Measurements from ENCODE around the gene PRSS57. TPM values are rescaled to one million over a fixed set of nuclear protein-coding genes. Genes with fewer than 3 reads are reported as not detected.

Gene PRSS57
- total and polyA plus RNA-seq, 2 of the 13 experiments (the other 11 are each of a cell fraction or from before 2014, with no cell fraction given) = 0.12 TPM; not detected in 1

DNA sequence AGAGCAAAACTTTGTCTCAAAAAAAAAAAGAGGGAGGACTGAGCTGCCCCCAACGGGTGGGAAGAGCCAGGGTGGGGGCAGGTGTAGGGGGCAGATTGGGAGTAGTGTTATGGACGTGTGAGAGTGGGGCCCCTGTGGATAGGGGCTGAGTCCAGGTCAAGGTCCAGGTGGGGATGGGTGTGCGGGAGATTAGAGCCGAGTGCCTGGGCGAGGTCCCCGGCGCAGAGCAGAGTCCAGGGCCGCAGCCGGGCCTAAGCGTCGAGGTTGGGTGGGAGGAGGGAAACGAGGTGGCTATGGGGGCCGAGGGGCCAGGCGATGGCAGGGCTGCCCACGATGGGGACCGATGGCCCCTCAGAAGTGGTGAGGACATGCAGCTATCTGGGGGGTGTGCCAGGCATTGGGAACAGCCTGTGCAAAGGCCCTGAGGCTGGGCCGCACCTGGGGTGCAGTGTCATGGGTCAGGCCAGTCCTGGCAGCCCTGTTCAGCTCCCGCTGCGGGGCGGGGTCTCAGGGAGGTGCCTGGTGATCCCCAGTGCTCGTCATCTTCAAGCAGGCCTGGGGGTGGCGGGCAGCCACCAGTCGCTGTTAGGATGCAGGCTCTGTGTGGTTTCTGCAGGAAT lies 43.4 kb upstream of the PRSS57 start (continued):
- TF ChIP-seq, protein P1, sequence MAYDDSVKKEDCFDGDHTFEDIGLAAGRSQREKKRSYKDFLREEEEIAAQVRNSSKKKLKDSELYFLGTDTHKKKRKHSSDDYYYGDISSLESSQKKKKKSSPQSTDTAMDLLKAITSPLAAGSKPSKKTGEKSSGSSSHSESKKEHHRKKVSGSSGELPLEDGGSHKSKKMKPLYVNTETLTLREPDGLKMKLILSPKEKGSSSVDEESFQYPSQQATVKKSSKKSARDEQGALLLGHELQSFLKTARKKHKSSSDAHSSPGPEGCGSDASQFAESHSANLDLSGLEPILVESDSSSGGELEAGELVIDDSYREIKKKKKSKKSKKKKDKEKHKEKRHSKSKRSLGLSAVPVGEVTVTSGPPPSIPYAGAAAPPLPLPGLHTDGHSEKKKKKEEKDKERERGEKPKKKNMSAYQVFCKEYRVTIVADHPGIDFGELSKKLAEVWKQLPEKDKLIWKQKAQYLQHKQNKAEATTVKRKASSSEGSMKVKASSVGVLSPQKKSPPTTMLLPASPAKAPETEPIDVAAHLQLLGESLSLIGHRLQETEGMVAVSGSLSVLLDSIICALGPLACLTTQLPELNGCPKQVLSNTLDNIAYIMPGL (CRISPR knock-in tag; IDR thresholded peaks at IDR 0.05; ENCODE audit: borderline replicate concordance in 1 of 2, low read depth in 1 of 2) = peak in 1 of 2 experiments; percentile 71; a peak in 2 of 4 replicates
- TF ChIP-seq SKI (IDR thresholded peaks at IDR 0.05; ENCODE audit: partially characterized antibody) (peak; percentile 70), HNRNPH1 (optimal IDR thresholded peaks at IDR 0.05; ENCODE audit: low read depth, low read length) (no peak), GZF1 (CRISPR knock-in tag; IDR thresholded peaks at IDR 0.05) (no peak), FOXK1 (CRISPR knock-in tag; IDR thresholded peaks at IDR 0.05; ENCODE audit: borderline replicate concordance, low read depth) (peak; percentile 76; the same call in 1 of the 2 replicates), SAP130 (CRISPR knock-in tag; IDR thresholded peaks at IDR 0.05; ENCODE audit: low read depth) (peak; percentile 76), U2AF1 (optimal IDR thresholded peaks at IDR 0.05; ENCODE audit: low read depth, low read length) (peak; percentile 53), WIZ (CRISPR knock-in tag; IDR thresholded peaks at IDR 0.05) (peak; percentile 49; the same call in 1 of the 2 replicates), SP1 (IDR thresholded peaks at IDR 0.05) (no peak), SP1 (CRISPR knock-in tag; IDR thresholded peaks at IDR 0.05) (peak; percentile 74), FOXA3 (CRISPR knock-in tag; IDR thresholded peaks at IDR 0.05) (peak; percentile 81), PHF8 (CRISPR knock-in tag; IDR thresholded peaks at IDR 0.05) (peak; percentile 51; the same call in 1 of the 2 replicates), NR2F2 (IDR thresholded peaks at IDR 0.05; ENCODE audit: borderline replicate concordance, low read depth) (peak; percentile 82), EP300 (IDR thresholded peaks at IDR 0.05; ENCODE audit: low read depth in 2 of 2, low read length in 2 of 2) (peak; percentile 84 to 91; a peak in 3 of 4 replicates), EP300 (CRISPR knock-in tag; IDR thresholded peaks at IDR 0.05; ENCODE audit: borderline replicate concordance) (peak; percentile 91), ZNF777 (CRISPR knock-in tag; IDR thresholded peaks at IDR 0.05) (peak; percentile 33; the same call in 1 of the 2 replicates), ZNF264 (CRISPR knock-in tag; IDR thresholded peaks at IDR 0.05) (peak; percentile 95), TCF7L2 (IDR thresholded peaks at IDR 0.05; ENCODE audit: low read depth, low read length) (no peak), CBFB (CRISPR knock-in tag; IDR thresholded peaks at IDR 0.05) (peak; percentile 72), RBM39 (IDR thresholded peaks at IDR 0.05; ENCODE audit: low read depth, low read length, poor library complexity, severe bottlenecking) (no peak), ZSCAN25 (CRISPR knock-in tag; IDR thresholded peaks at IDR 0.05) (peak; percentile 95), KLF12 (CRISPR knock-in tag; IDR thresholded peaks at IDR 0.05; ENCODE audit: borderline replicate concordance) (peak; percentile 89; the same call in 1 of the 2 replicates), MEF2D (CRISPR knock-in tag; IDR thresholded peaks at IDR 0.05) (peak; percentile 80; the same call in 1 of the 2 replicates), ZNF234 (CRISPR knock-in tag; conservative IDR thresholded peaks at IDR 0.05) (0 out of 2 replicates have a peak, but pooled peaks have one; percentile 55), POGZ (CRISPR knock-in tag; IDR thresholded peaks at IDR 0.05) (peak; percentile 71; the same call in 1 of the 2 replicates), CEBPG (CRISPR knock-in tag; IDR thresholded peaks at IDR 0.05) (0 out of 2 replicates have a peak, but pooled peaks have one; percentile 6)
- TF ChIP-seq, protein P2, sequence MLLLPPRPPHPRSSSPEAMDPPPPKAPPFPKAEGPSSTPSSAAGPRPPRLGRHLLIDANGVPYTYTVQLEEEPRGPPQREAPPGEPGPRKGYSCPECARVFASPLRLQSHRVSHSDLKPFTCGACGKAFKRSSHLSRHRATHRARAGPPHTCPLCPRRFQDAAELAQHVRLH (CRISPR knock-in tag; IDR thresholded peaks at IDR 0.05; ENCODE audit: borderline replicate concordance, low read depth) = peak; percentile 67; the same call in 1 of the 2 replicates
- TF ChIP-seq, protein P3, sequence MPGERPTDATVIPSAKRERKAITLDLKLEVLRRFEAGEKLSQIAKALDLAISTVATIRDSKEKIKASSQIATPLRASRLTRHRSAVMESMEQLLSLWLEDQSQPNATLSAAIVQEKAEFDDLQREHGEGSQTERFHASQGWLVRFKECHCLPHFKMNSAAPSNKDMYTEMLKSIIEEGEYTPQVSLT (CRISPR knock-in tag; IDR thresholded peaks at IDR 0.05; ENCODE audit: borderline replicate concordance, low read depth) = no peak
- TF ChIP-seq, protein P4, sequence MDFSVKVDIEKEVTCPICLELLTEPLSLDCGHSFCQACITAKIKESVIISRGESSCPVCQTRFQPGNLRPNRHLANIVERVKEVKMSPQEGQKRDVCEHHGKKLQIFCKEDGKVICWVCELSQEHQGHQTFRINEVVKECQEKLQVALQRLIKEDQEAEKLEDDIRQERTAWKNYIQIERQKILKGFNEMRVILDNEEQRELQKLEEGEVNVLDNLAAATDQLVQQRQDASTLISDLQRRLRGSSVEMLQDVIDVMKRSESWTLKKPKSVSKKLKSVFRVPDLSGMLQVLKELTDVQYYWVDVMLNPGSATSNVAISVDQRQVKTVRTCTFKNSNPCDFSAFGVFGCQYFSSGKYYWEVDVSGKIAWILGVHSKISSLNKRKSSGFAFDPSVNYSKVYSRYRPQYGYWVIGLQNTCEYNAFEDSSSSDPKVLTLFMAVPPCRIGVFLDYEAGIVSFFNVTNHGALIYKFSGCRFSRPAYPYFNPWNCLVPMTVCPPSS (IDR thresholded peaks at IDR 0.05) = no peak

Data from HepG2 (cell line).